ENCODE results near the gene NELFA. TPM values are rescaled to one million over a fixed set of nuclear protein-coding genes. Genes with fewer than 3 reads are reported as not detected.

NELFA gene
- total RNA-seq, 2 experiments from 2014 or later: 34.2 to 36.0 TPM

GRCh38 chr4:1981251-1982058 is 27.3 kb downstream of the NELFA start:
- POLR2A ChIA-PET: no interaction called here
- peaks cover 54% of the 10 kb centered on the region for H3K36me3 Mint-ChIP-seq (ENCODE audit: low read depth)
- H3K27me3 Mint-ChIP-seq: no peaks in the 10 kb centered on the region
- H3K4me3 Mint-ChIP-seq: no peak overlapping the region
- peaks cover 4% of the 10 kb centered on the region for H3K4me1 Mint-ChIP-seq
- no peak for DNase-seq
- CTCF ChIA-PET: no interaction called here
- no peak overlapping the region for H3K27ac Mint-ChIP-seq
- no peaks in the 10 kb centered on the region for H3K9me3 Mint-ChIP-seq

GRCh38 chr4:1980561-1981041 is 28.2 kb downstream of the NELFA start:
- DNase-seq: no peak
- POLR2A ChIA-PET: no interaction called here
- Mint-ChIP-seq H3K9me3 (no peaks in the 10 kb centered on the region), H3K27me3 (no peaks in the 10 kb centered on the region), H3K4me1 (peaks cover 4% of the 10 kb centered on the region), H3K36me3 (ENCODE audit: low read depth) (peaks cover 63% of the 10 kb centered on the region), H3K4me3 (no peak overlapping the region), H3K27ac (no peak overlapping the region)
- CTCF ChIA-PET: no interaction called here

GRCh38 chr4:1979477-1980196 is 29.1 kb downstream of the NELFA start:
- POLR2A ChIA-PET: no interaction called here
- no peak for DNase-seq
- Mint-ChIP-seq H3K27ac (no peak overlapping the region), H3K4me3 (no peak overlapping the region), H3K9me3 (no peaks in the 10 kb centered on the region), H3K36me3 (ENCODE audit: low read depth) (peaks cover 71% of the 10 kb centered on the region), H3K4me1 (peaks cover 4% of the 10 kb centered on the region), H3K27me3 (no peaks in the 10 kb centered on the region)
- CTCF ChIA-PET: no interaction called here

- DNase-seq: no peak
- Mint-ChIP-seq H3K27me3 (no peaks in the 10 kb centered on the region), H3K27ac (no peak overlapping the region), H3K4me3 (no peak overlapping the region), H3K9me3 (no peaks in the 10 kb centered on the region), H3K36me3 (ENCODE audit: low read depth) (peaks cover 75% of the 10 kb centered on the region), H3K4me1 (peaks cover 4% of the 10 kb centered on the region)
- ChIA-PET POLR2A (no interaction called here), CTCF (no interaction called here)
Observed at GRCh38 chr4:1978741-1979476, 29.9 kb downstream of the NELFA start.

- H3K4me3 Mint-ChIP-seq: no peak overlapping the region
Observed at GRCh38 chr4:1978226-1978625, 30.5 kb downstream of the NELFA start.

GRCh38 chr4:1976416-1977352 is 32.1 kb downstream of the NELFA start:
- Mint-ChIP-seq H3K4me3 (no peak overlapping the region), H3K27me3 (no peaks in the 10 kb centered on the region), H3K27ac (no peak overlapping the region), H3K36me3 (ENCODE audit: low read depth) (peaks cover 86% of the 10 kb centered on the region), H3K9me3 (no peaks in the 10 kb centered on the region), H3K4me1 (peaks cover 4% of the 10 kb centered on the region)
- ChIA-PET POLR2A (no interaction called here), CTCF (no interaction called here)
- no peak for DNase-seq

More at GRCh38 chr4:1978226-1978625, 30.5 kb downstream of the NELFA start:
- Mint-ChIP-seq H3K27me3 (no peaks in the 10 kb centered on the region), H3K27ac (no peak overlapping the region), H3K4me1 (peaks cover 4% of the 10 kb centered on the region), H3K36me3 (ENCODE audit: low read depth) (peaks cover 82% of the 10 kb centered on the region), H3K9me3 (no peaks in the 10 kb centered on the region)
- no peak for DNase-seq
- ChIA-PET CTCF (no interaction called here), POLR2A (no interaction called here)

- Mint-ChIP-seq H3K36me3 (ENCODE audit: low read depth) (peaks cover 86% of the 10 kb centered on the region), H3K9me3 (no peaks in the 10 kb centered on the region), H3K27me3 (no peaks in the 10 kb centered on the region), H3K27ac (no peak overlapping the region), H3K4me1 (no peaks in the 10 kb centered on the region), H3K4me3 (no peak overlapping the region)
- ChIA-PET POLR2A (no interaction called here), CTCF (no interaction called here)
- no peak for DNase-seq
Observed at GRCh38 chr4:1975880-1976279, 32.9 kb downstream of the NELFA start.

GRCh38 chr4:1975391-1975801 is 33.4 kb downstream of the NELFA start:
- peaks cover 85% of the 10 kb centered on the region for H3K36me3 Mint-ChIP-seq (ENCODE audit: low read depth)
- H3K27me3 Mint-ChIP-seq: no peaks in the 10 kb centered on the region
- H3K4me1 Mint-ChIP-seq: no peaks in the 10 kb centered on the region
- H3K27ac Mint-ChIP-seq: no peak overlapping the region
- no peak for DNase-seq
- H3K4me3 Mint-ChIP-seq: no peak overlapping the region
- ChIA-PET CTCF (no interaction called here), POLR2A (no interaction called here)
- H3K9me3 Mint-ChIP-seq: no peaks in the 10 kb centered on the region

- POLR2A ChIA-PET: no interaction called here
- no peak for DNase-seq
Observed at GRCh38 chr4:1974840-1975239, 33.9 kb downstream of the NELFA start.

GRCh38 chr4:1973661-1974060 is 35.1 kb downstream of the NELFA start:
- Mint-ChIP-seq H3K4me3 (no peak overlapping the region), H3K27ac (no peak overlapping the region), H3K27me3 (no peaks in the 10 kb centered on the region), H3K9me3 (no peaks in the 10 kb centered on the region), H3K36me3 (ENCODE audit: low read depth) (peaks cover 87% of the 10 kb centered on the region), H3K4me1 (no peaks in the 10 kb centered on the region)
- ChIA-PET CTCF (no interaction called here), POLR2A (no interaction called here)
- DNase-seq: no peak

More at GRCh38 chr4:1974840-1975239, 33.9 kb downstream of the NELFA start:
- peaks cover 85% of the 10 kb centered on the region for H3K36me3 Mint-ChIP-seq (ENCODE audit: low read depth)
- CTCF ChIA-PET: no interaction called here
- H3K4me1 Mint-ChIP-seq: no peaks in the 10 kb centered on the region
- H3K9me3 Mint-ChIP-seq: no peaks in the 10 kb centered on the region
- H3K4me3 Mint-ChIP-seq: no peak overlapping the region
- no peak overlapping the region for H3K27ac Mint-ChIP-seq
- no peaks in the 10 kb centered on the region for H3K27me3 Mint-ChIP-seq

GRCh38 chr4:1973218-1973617 is 35.6 kb downstream of the NELFA start:
- Mint-ChIP-seq H3K9me3 (no peaks in the 10 kb centered on the region), H3K4me1 (no peaks in the 10 kb centered on the region), H3K27me3 (no peaks in the 10 kb centered on the region), H3K4me3 (no peak overlapping the region), H3K27ac (no peak overlapping the region), H3K36me3 (ENCODE audit: low read depth) (peaks cover 87% of the 10 kb centered on the region)
- ChIA-PET POLR2A (no interaction called here), CTCF (no interaction called here)
- no peak for DNase-seq

GRCh38 chr4:1972414-1972813 is 36.4 kb downstream of the NELFA start:
- Mint-ChIP-seq H3K9me3 (no peaks in the 10 kb centered on the region), H3K27ac (no peak overlapping the region), H3K27me3 (no peaks in the 10 kb centered on the region), H3K4me1 (no peaks in the 10 kb centered on the region), H3K36me3 (ENCODE audit: low read depth) (peaks cover 89% of the 10 kb centered on the region), H3K4me3 (no peak overlapping the region)
- ChIA-PET POLR2A (no interaction called here), CTCF (no interaction called here)
- DNase-seq: no peak

All from activated CD4-positive, alpha-beta memory T cell treated with anti-CD3 and anti-CD28 coated beads, Interleukin-2, amount 10 ng/mL, durations not matched to agents 7 days and 5 days (primary cell).